Left colon (tissue), 2 donors: ENCODE results near the gene DPP7. TPM values are rescaled to one million over a fixed set of nuclear protein-coding genes. Genes with fewer than 3 reads are reported as not detected.
"Not testable (repeated sequence)": the region's sequence is repeated elsewhere in the genome, so short reads cannot be mapped to it uniquely, and the experiment has no call there.

Experiments
- ATAC-seq: fragments of 200-7000 bp; cut with Tn5 transposase; one replicate; pipeline ENCODE4 v1.9.1; 2020; ENCODE audit warnings: mild to moderate bottlenecking, moderate library complexity
- DNase-seq, 2 donors: peaks; one replicate each; pipeline ENCODE4 v3.0.0-alpha.2; 2020
- intact Hi-C, 2 donors: fragments of 100-400 bp; cut with DNase I in 1 of 2; cut with micrococcal nuclease in 1 of 2; formaldehyde crosslinking; loops; one replicate each; pipeline versions ENCODE4 v1.11.2 to v1.14.0; 2022; cut with DNase I, micrococcal nuclease
- total RNA-seq, 2 donors: library from RNA; stranded (reverse); fragmentation: NEBNext Ultra II Directional; extraction: Animal tissue kit (Norgen Biotek cat#: 25700); gene quantifications; one replicate each; pipeline ENCODE4 v1.2.1, GENCODE V29; 2021
- donor health status: DM: no; HTN: no; CAD: no.
- donor health status: DM: yes; HTN: yes; CAD: no.

Gene DPP7
- total RNA-seq, 2 donors from 2014 or later: 53.1 to 66.0 TPM

- ATAC-seq: peak; percentile 61
- DNase-seq: peak; percentile 80 to 85
- intact Hi-C loops: no loop called here
Measured at GRCh38 chr9:137067860-137068538, 46.5 kb downstream of the DPP7 start.

GRCh38 chr9:137066096-137066861 lies 48.3 kb downstream of the DPP7 start:
- ATAC-seq: no peak
- no peak for DNase-seq
- intact Hi-C loops: no loop called here

- DNase-seq (no peak), ATAC-seq (no peak)
- intact Hi-C loops: no loop called here
Measured at GRCh38 chr9:137065336-137065967, 49.1 kb downstream of the DPP7 start.

GRCh38 chr9:137064880-137065164 lies 49.7 kb downstream of the DPP7 start:
- no peak for ATAC-seq
- intact Hi-C loops: no loop called here
- no peak for DNase-seq

- DNase-seq (peak in 1 of 2 donors; percentile 79), ATAC-seq (peak; percentile 68)
- intact Hi-C loops: no loop called here
Measured at GRCh38 chr9:137064027-137064879, 50.3 kb downstream of the DPP7 start.

GRCh38 chr9:137063311-137064026 lies 51.1 kb downstream of the DPP7 start:
- intact Hi-C loops: no loop called here
- ATAC-seq (no peak), DNase-seq (no peak)

GRCh38 chr9:137062798-137063197 lies 51.7 kb downstream of the DPP7 start:
- DNase-seq, ATAC-seq, intact Hi-C loops: not testable (repeated sequence)

- ATAC-seq (no peak), DNase-seq (no peak)
- intact Hi-C loops: no loop called here
Measured at GRCh38 chr9:137062384-137062783, 52.1 kb downstream of the DPP7 start.

Other genes starting within 250 kb of the DPP7 start
- 100 to 1,000 TPM; 434 to 466 TPM for gene EDF1, start 248.4 kb downstream of the DPP7 start, total RNA-seq
- gene TRAF2, start 228.2 kb downstream of the DPP7 start, total RNA-seq: 10 to 100 TPM; 23.7 to 25.3 TPM
- 100 to 1,000 TPM; 167 to 195 TPM for gene FBXW5, start 170.0 kb downstream of the DPP7 start, total RNA-seq
- 1 to 10 TPM; 3.9 to 8.3 TPM for gene C8G, start 169.5 kb downstream of the DPP7 start, total RNA-seq
- 10 to 100 TPM in 1 of 2 donors, 1 to 10 TPM in 1; 8.5 to 10.2 TPM for gene LCN12, start 162.5 kb downstream of the DPP7 start, total RNA-seq
- gene PTGDS, start 137.2 kb downstream of the DPP7 start, total RNA-seq: 10 to 100 TPM in 1 of 2 donors, 1 to 10 TPM in 1; 8.7 to 36.9 TPM
- gene LCNL1, start 131.7 kb downstream of the DPP7 start, total RNA-seq: under 1 TPM in 1 of 2 donors, not detected in 1; 0.06 TPM
- 10 to 100 TPM; 33.3 to 41.2 TPM for gene PAXX, start 122.3 kb downstream of the DPP7 start, total RNA-seq
- 1 to 10 TPM; 3.2 to 3.8 TPM for gene CLIC3, start 118.2 kb downstream of the DPP7 start, total RNA-seq
- 10 to 100 TPM; 55.5 to 56.0 TPM for gene ABCA2, start 86.5 kb downstream of the DPP7 start, total RNA-seq
- gene FUT7, start 82.6 kb downstream of the DPP7 start, total RNA-seq: not detected
- gene NPDC1, start 68.6 kb downstream of the DPP7 start, total RNA-seq: 100 to 1,000 TPM; 170 to 204 TPM
- gene ENTPD2, start 60.7 kb downstream of the DPP7 start, total RNA-seq: 10 to 100 TPM; 25.0 to 26.3 TPM
- 10 to 100 TPM; 10.3 to 16.8 TPM for gene SAPCD2, start 44.2 kb downstream of the DPP7 start, total RNA-seq
- 10 to 100 TPM; 13.0 to 18.2 TPM for gene UAP1L1, start 37.2 kb downstream of the DPP7 start, total RNA-seq
- 10 to 100 TPM; 50.0 to 53.5 TPM for gene MAN1B1, start 27.7 kb downstream of the DPP7 start, total RNA-seq
- gene GRIN1, start 24.4 kb upstream of the DPP7 start, total RNA-seq: under 1 TPM; 0.46 to 0.47 TPM
- 10 to 100 TPM; 70.0 to 95.7 TPM for gene LRRC26, start 55.3 kb upstream of the DPP7 start, total RNA-seq
- gene TMEM210, start 57.3 kb upstream of the DPP7 start, total RNA-seq: under 1 TPM; 0.67 to 0.70 TPM
- gene ANAPC2, start 73.8 kb upstream of the DPP7 start, total RNA-seq: 10 to 100 TPM; 50.6 to 64.1 TPM
- 10 to 100 TPM; 56.7 to 68.8 TPM for gene SSNA1, start 73.9 kb upstream of the DPP7 start, total RNA-seq
- 100 to 1,000 TPM; 134 to 154 TPM for gene TPRN, start 86.0 kb upstream of the DPP7 start, total RNA-seq
- gene TMEM203, start 90.9 kb upstream of the DPP7 start, total RNA-seq: 10 to 100 TPM; 36.2 to 40.0 TPM
- gene NDOR1, start 91.0 kb upstream of the DPP7 start, total RNA-seq: 10 to 100 TPM; 12.1 to 18.8 TPM
- 1 to 10 TPM; 5.1 to 9.7 TPM for gene RNF208, start 107.5 kb upstream of the DPP7 start, total RNA-seq
- gene CYSRT1, start 110.4 kb upstream of the DPP7 start, total RNA-seq: under 1 TPM; 0.43 to 0.47 TPM
- gene RNF224, start 112.8 kb upstream of the DPP7 start, total RNA-seq: not detected
- not detected for gene SLC34A3, start 116.2 kb upstream of the DPP7 start, total RNA-seq
- 100 to 1,000 TPM; 353 to 486 TPM for gene TUBB4B, start 126.6 kb upstream of the DPP7 start, total RNA-seq
- gene STPG3, start 136.6 kb upstream of the DPP7 start, total RNA-seq: not detected
- 10 to 100 TPM; 61.6 to 70.3 TPM for gene NELFB, start 140.6 kb upstream of the DPP7 start, total RNA-seq
- 10 to 100 TPM; 59.3 to 60.8 TPM for gene TOR4A, start 163.0 kb upstream of the DPP7 start, total RNA-seq
- gene NRARP, start 187.5 kb upstream of the DPP7 start, total RNA-seq: 100 to 1,000 TPM; 163 to 181 TPM